Neural cell (in vitro differentiated cells): ENCODE results near the gene ITPKB.

Source experiments
- CTCF ChIP-seq: fragments of 450-650 bp; IDR thresholded peaks from 2 replicates; pipeline ENCODE4 v1.5.1; 2014; ENCODE audit warnings: antibody characterized with exemption, mild to moderate bottlenecking, moderate library complexity; ENCODE audit not compliant: poor library complexity, severe bottlenecking
- EZH2 ChIP-seq: fragments of 200-600, 300-800 bp; shearing (Covaris generic), sonication (generic); IDR thresholded peaks from 2 replicates; pipeline ENCODE4 v1.6.1; 2014; ENCODE audit warnings: antibody characterized with exemption, low read length, borderline replicate concordance, mild to moderate bottlenecking; ENCODE audit not compliant: insufficient read depth, poor library complexity, severe bottlenecking
- REST ChIP-seq: IDR thresholded peaks from 2 replicates; pipeline ENCODE4 v1.6.1; 2012; ENCODE audit warnings: borderline replicate concordance
- SMC3 ChIP-seq: fragments of 450-650 bp; conservative IDR thresholded peaks from 2 replicates; pipeline ENCODE4 v1.6.1; 2014; ENCODE audit warnings: antibody characterized with exemption, mild to moderate bottlenecking, moderate library complexity; ENCODE audit not compliant: poor library complexity
- TAF1 ChIP-seq: IDR thresholded peaks from 2 replicates; pipeline ENCODE4 v1.6.1; 2012; ENCODE audit warnings: low read depth

GRCh38 chr1:226733304-226733703, 5.8 kb downstream of the ITPKB start:
- TF ChIP-seq REST (no peak), CTCF (no peak), TAF1 (no peak), EZH2 (no peak), SMC3 (no peak)
